Cerebellar nuclear complex (tissue), 1 donor: Measurements from ENCODE around the gene MBD1.
"Not testable (repeated sequence)": the region's sequence is repeated elsewhere in the genome, so short reads cannot be mapped to it uniquely, and the experiment has no call there.

Experiments used
- DNase-seq, 2 experiments: peaks; one replicate each; lab custom pipeline; 2025; lab: John Stamatoyannopoulos, UW

The MBD1 gene

DNA sequence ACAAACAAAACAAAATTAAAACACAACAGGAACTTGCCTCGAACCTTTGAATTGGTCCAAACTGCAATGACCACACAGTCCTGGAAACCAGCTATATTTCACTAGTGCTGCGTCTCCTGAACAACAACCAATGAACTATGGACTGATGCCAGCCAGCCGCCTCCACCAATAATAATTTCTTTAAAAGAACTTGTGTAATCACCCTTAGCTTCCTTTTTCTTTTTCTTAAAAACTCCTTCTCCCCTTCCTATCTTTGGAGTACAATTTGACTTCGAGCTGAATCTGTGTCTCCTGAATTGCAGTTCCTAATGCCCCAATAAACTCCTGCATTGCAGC is 7.8 kb upstream of the MBD1 start:
- DNase-seq = no peak

- DNase-seq = not testable (repeated sequence)
Observed at GRCh38 chr18:50288348-50289107, 7.2 kb upstream of the MBD1 start.

GRCh38 chr18:50287441-50288347 is 6.4 kb upstream of the MBD1 start, which contains the start of gene CXXC1:
TSS of gene CXXC1 (minus strand) at chr18:50287692. CDS start at chr18:50287589, 103 bp downstream.
- DNase-seq = peak; percentile 93

DNA sequence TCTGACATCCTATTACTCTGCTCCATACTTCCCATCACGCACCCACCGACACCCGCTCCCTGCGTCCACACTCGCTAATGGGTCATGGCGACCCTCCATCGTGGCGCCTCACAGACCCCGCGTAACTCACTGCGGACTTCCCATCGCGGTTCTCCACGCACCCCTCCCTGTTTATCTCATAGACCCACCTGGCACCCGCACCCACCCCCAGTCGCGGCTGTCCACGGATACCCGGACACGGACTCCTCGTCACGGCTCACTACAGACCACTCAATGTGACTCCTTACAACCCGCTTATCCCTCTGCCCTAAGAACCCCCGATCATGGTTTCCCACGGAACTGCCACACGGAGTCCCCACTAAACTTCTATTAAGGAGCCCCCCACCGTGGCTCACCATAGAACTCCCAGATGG is 5.7 kb upstream of the MBD1 start:
- DNase-seq = no peak

- DNase-seq = no peak
Observed at GRCh38 chr18:50286391-50287027, 5.2 kb upstream of the MBD1 start.

DNA sequence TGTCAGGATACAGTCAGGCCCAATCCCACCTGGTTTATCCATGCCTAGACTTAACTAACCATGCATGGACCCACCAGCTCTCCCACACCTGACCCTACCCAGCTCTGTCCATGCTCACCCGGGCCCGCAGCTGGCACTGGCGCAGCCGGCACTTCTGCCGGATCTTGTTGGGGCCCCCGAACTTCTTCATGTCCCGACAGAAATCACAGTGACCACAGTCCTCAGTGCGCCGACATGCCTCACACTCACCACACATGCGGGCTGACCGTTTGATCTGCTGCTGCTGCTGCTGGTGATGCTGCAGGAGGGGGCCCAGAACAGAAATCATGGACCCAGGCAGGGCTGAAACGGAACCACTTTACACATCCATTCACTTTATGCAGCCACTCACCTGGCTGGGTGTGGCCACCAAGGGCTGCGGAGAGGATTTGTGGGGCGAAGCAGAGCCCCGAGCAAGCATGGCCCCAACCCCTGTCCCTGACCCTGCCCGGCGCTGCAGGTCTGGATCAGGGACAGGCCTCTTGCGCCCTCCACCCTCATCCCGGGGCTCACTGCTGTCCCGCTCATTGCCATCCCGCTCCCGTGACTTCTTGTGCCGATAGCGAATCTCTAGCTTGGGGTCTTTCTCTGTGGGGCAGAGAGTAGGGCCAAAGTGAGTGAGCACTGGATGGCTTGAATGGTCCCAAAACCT is 4.5 kb upstream of the MBD1 start:
- no peak for DNase-seq

GRCh38 chr18:50285071-50285470 is 3.7 kb upstream of the MBD1 start:
- no peak for DNase-seq

DNA sequence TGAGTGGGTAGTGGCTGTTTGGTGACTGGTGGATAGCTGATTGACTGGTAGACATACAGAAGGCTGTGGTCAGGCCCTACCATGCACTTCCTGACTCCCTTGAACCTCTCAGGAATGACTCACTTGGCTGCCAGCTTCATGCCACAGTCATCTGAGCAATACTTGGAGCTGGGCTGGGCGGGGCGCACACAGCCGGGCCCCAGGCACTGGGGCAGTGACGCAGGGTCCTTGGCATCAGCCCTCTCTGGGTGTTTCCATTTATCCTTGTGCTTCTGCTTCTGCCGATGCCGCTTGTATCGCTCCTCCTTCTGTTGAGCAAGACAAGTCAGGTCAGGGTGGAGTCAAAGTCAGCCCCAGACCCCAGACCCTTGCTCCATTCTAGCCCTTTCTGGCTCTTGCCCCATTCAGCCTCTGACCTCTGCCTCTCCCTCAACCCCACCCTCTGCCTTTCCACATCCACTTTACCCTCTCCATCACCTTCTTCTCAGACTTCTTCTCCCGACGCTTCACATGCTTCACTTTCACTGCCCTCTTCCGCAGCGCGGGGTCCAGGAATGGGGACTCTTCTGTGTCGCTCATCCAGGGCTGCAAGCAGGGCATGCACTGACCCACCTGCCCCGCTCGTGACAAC is 3.0 kb upstream of the MBD1 start:
- no peak for DNase-seq

DNA sequence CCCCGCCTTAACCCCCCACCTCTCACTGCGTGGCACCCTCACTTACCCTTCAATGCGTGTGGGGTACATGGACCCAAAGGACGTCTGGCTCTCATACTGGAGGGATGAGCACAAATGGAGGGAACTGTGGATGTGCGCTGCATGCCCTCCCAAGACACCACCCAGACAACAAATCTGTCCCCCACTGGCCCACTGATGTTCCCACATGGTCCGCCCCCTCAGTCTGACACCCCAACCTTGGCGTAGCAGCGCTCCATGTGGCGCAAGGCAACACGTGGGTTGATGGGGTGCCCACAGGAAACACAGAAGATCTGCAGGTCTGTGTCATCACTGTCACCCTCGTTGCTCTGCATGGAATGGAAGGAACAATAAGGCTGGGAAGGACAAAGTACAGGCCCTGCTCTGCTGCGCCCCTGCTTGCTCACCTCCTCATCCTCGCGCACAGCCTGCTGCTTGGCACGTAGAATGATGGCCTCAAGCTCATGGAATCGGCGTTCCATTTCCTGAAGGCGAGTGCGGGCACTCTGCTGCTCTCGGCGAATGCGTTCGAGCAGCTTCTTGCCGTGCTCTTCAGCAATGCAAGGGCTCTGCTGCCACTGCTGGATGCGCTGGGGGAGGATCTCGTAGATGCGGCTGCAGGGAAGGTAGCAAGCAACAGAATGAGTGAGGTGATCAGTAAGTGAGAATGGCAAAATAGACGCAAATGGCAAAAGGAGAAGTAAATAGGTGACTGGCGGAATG is 2.3 kb upstream of the MBD1 start:
- no peak for DNase-seq

- DNase-seq = no peak
Observed at GRCh38 chr18:50282521-50283335, 1.4 kb upstream of the MBD1 start.

DNA sequence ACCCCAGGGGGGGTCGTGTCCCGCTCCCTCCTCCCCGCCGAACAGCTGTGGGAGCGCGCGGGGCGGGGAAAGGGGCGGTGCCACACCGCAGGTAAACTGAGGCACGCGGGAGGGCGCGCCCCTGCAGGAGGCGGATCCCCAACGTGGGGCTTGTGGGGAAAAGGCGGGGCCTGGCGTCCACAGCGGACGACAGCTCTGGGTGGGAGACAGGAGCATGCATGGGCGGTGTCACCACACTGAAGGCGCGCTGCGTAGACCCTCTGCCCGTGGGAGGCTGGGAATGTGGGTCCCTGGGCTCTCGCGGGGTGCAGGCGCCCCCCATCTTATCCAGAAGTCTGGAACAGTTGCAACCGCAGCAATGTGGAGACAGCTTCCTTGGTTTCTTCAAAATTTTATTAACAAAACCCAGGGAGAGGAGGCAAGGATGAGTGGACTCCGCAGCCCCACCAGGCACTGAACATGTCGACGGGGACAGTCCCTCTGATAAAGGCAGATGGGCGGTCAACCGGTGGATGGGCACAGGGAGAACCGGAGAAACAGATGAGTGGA is 723 bp upstream of the MBD1 start:
- no peak for DNase-seq

DNA sequence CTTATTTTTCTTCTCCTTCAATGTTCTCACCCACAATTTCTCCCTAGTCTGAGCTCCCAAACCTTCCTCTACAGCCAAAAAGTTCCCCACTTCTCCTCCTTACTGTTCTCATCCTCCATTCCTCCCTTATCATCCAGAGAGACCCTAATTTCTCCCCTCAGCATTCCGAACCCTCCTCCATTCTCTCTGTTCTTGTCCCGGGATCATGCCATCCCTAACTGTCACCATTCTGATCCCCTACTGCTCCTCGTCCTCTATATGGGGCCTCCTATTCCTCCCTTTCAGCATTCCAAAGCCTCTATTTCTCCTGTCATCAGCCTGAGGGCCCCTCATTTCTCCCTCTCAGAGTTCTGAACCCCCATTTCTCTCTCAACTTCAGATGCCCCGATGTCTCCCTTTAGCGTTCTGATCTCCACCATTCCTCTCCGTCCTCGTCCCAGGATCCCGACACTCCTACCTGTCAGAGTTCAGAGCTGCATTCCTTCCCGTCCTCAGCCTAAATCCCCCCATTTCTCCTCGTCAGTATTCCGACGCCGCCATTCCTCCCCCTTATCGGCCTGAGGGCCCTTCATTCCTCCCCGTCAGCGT is 522 bp downstream of the MBD1 start:
- DNase-seq = no peak

- no peak for DNase-seq
Observed at GRCh38 chr18:50279752-50280151, 1.6 kb downstream of the MBD1 start.

- DNase-seq = no peak
Observed at GRCh38 chr18:50277942-50278341, 3.4 kb downstream of the MBD1 start.

DNA sequence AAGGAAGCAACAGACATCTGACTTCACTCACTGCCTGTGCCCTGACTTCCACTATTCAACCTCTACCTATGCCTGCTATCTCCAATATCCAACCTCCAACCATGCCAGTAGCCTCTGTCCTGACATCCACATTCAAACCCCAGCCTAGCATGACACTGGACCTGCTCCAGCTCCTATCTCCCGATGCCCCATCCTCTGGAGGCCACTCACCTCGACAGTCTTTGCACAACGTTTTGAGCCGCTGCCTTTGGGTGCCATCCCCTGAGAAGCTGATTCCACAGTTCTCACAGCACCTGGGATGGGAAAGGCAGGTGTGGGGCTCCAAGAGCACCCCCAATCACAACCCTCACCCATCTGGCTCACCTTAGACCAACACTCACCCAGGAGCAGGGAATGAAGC is 4.9 kb downstream of the MBD1 start:
- DNase-seq = no peak

DNA sequence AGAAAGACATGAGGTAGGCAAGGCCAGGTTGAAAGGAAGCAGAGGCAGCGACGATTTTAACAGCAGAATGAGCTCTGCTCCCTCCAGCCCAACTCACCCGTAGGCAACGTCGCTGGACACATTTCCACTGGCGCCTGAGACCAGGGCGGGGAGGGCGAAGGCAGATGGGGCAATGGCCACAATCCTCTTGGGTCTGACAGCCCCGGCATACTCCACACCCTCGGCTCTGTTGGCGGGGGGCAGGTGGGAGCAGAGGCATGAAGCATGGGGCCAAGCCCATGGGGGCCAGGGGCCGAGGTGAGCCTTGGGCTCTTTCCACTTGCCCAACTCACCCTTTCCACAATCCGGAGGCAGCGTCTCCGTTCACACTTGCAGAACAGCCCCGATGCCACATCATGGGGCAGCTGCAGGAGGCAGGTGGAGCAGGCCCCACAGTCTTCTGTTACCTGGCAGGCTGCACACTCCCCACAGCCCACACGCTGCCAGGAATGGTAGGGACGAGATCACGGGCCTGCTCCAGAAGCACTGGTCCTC is 5.8 kb downstream of the MBD1 start:
- no peak for DNase-seq

- no peak for DNase-seq
Observed at GRCh38 chr18:50274941-50275340, 6.4 kb downstream of the MBD1 start.

GRCh38 chr18:50274044-50274442 is 7.3 kb downstream of the MBD1 start:
- DNase-seq = no peak
